NCI-H1417 (cell line): Measurements from ENCODE around the gene LRRC59.

Source experiments
- DNase-seq, 3 experiments: peaks; one replicate each; lab custom pipeline; 2025; lab: John Stamatoyannopoulos, UW

Gene LRRC59

DNA sequence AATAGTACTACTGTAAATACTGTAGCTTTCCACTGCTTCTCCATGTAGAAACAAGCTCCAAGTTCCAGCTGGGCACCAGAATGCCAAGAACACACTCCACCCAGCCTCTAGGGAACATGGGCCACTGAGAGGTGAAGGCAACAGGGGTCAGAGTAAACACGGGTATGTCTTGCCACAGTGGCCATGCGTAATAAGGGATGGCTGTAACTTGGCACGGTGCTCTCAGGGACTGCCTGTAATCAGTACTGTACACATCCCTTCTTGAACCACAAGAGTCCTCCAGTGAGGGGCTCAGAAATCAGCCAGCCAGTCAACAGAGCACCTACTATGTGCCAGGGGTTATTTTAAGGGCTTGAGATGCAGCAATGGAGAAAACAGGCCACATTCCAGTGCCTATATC, 10.8 kb downstream of the LRRC59 start:
- DNase-seq: no peak

DNA sequence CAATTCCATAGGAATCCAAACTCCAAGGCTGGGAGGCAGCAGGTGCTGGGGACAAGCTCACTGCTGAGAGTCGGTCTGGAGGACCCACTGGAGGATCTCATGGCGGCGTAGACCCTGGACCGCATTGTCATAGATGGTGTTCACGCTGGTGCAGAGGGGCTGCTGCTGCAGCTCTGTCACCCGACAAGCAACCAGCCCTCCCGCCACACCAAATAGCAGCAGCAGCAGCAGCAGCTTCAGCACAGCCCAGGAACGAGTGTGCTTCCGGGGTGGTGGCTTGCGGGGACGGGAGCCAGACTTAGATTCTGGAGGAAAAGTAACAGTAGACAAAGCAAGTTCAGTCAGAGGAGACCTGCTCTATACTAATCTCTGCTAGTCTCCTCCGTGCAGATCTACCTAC, 14.4 kb downstream of the LRRC59 start:
- DNase-seq: no peak

DNA sequence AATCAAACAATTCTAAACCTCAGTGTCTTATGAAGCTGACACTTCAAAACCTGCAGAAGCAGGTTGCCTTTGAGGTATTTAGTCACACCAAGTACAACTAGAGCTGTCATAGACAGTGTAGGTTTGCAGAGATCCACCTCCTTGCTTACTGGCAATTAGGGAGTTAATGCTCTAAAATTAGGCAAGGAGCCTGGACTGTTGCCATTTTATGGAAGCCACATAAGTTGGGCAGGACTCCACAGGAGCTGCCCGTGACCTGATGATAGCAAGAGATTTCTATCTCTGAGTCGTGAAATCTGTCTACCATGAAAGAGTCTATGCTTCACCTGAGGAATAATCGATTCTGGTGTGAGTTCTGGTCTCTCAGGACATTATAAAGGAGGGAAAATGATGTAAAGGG, 15.4 kb downstream of the LRRC59 start:
- DNase-seq: peak in 1 of 3 experiments; percentile 39

DNA sequence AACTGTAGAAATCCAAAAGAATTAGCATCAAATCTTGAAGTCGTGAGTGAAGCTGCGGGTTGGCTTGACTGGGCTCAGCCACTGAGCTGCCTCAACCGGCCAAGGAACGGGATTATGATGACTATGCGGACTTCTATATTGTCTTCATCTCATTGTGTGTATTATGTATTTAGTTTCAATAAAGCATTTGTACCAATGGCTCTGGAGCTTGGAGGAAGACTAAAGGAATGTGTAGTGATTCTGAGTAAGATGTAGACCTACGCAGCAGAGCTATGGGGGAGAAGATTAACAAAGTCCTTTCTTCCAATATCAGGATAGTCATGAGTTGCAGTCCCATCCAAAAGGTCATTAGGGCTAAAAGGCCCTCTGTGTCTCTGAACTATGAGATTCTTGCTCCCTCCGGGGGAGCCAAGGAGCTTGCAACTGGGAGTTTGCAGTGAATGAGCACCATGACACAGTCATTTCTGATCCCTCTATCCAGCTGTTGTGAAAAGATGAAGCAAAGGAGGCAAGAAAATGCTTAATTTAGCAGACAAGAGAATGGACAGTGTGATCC, 16.0 kb downstream of the LRRC59 start:
- DNase-seq: no peak

DNA sequence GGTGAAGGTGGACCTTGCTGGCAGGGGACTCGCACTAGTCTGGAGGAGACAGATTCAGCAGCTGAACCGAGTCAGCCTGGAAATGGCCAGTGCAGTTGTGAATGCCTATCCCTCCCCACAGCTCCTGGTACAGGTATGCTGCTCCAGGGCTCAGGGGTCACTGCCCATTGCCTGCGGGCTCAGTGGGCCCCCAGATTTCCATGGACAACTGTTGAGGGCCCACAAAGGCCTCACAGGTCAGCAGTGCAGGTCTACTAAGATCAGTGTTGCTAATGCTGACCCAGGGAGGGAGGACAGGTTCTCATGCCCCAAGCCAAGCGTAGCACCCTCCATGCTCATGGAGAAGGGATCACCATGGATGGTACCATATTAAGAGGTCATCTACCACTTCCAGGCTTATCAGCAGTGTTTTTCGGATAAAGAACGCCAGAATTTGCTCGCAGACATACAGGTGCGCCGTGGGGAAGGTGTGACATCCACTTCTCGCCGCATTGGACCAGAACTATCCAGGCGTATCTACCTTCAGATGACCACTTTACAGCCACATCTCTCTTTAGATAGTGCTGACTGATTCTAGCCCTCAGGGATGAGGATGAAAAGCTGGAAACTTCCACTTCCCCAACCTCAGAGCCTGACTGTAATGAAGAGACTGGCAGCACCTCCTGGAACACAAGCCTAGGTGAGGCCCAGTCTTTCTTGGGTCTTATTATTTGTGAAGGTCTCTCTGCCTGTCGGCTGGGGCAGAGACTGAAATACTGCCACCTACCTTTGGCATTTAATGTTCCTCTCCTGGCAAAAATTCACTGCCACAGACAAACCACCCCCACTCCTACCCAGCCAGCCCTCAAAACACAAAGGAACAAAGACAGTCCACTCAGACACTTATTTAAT, 16.7 kb downstream of the LRRC59 start:
- DNase-seq: no peak

DNA sequence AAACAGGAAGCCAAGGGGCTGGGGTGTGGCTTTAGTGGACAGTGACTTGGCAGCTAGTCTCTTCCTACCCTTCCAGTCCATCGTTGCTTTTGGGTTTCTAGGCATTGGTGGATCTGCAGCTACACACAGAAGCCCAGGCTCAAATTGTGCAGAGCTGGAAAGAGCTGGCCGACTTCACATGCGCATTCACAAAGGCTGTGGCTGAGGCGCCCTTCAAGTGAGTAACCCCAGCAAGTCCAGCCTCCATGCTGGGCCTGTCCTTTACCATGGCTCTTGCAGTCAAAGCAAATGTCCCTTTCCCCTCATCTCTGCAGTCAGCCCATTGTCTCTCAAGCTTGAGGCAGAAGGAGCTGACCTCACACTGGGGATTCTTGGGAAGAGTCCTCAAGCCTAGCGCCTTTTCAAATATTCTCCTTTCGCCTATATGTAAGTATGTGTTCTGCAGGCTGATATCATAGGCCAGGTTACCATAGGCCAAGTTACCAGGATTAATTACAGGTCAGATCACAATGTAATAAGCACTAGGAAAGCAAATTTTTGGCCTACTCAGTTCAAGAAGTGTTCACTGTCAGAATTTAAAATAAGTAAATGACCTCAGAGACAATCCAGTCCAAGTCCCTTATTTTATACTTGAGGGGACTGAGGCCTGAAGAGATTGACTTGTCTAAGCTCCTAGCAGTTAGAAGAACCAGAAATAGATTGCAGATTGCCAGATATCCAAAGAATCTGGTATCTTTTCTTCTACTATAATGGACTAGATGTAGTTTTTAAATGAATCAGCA, 17.8 kb downstream of the LRRC59 start:
- no peak for DNase-seq

DNA sequence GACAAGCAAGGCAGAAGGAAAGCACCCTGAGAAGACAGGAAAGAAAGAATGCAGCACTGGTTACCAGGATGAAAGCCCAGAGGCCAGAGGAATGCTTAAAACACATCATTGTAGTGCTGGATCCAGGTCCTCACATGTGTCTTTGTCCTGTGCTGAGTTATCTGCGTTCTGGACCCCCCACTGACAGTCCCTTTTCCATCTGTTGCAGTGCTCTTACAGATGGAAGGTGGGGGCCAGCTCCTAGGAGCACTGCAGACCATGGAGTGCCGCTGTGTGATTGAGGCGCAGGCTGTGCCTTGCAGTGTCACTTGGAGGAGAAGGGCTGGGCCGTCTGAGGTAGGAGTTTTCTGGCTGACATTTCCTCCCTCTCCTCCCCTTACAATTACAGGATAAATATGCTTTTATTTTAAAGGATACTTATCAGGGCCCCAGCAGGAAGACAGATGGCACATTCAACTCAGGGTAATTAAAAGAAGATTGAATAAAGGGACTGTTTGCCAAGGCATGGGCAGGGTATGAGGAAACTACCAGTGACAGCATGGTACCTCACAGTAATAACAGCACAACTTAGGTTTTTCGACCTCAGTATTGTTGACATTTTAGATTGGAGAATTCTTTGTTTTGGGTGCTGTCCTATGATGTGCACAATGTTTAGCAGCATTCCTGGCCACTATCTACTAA, 21.3 kb downstream of the LRRC59 start:
- peak in 2 of 3 experiments; percentile 49 to 73 for DNase-seq

DNA sequence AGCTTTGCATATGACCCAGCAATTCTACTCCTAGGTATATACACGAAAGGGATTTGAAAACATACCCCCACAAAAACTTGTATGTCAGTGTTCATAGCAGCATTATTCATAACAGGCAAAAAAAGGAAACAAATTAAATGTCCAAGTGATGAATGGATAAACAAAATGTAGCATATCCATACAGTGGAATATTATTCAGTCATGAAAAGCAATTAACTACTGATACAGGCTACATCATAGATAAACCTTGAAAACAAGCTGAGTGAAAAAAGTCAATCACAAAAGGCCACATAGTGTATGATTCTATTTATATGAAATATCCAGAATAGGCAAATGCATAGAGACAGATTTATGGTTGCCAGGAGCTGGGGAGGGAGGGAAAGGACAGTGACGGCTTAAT, 23.6 kb downstream of the LRRC59 start:
- no peak for DNase-seq

DNA sequence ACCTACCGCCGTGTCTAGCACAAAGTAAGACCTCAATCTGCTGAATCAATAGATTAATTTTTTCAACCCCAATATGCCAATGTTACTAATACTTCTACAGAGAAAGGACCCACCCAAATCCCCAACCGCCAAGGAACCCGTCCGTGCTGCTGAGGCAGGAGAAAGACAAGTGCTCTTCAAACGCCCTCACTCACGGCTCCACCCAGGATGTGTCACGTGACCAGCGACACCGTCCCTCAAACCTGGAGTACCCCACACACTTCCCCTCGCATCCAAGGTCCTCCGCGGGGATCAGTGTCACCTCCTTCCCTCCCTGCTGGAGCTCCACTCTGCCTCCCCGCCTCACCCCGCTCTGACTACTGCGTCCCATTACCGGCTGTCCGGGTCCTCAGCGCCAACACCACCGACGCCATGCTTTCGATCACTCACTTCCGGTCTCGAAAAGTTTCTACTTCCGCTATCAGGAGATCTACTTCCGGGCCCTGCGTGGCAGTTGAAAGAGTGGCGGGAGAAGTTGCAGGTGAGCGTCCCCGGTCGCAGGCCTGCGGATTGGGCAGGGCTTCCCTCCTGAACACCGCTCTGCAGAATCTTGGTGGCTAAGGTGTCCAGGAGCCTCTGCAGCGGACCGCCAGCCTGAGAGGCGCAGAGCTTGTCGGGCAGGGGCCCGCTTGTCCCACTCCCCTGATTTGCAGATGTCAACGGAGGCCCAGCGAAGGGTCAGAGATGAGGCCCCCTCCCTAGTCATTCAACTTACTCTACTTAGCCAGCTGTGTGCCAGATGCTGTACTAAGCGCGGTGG, 24.4 kb downstream of the LRRC59 start, which contains the start of the genes EME1 and MRPL27:
TSS of gene EME1 (plus strand) at position 472 of the 799 bp plus-strand sequence. CDS start 1,980 bp downstream, outside the sequence.
TSS of gene MRPL27 (minus strand) at position 427 of the 799 bp plus-strand sequence. CDS start at position 413, 14 bp downstream.
- peak; percentile 92 to 97 (median 97) for DNase-seq

DNA sequence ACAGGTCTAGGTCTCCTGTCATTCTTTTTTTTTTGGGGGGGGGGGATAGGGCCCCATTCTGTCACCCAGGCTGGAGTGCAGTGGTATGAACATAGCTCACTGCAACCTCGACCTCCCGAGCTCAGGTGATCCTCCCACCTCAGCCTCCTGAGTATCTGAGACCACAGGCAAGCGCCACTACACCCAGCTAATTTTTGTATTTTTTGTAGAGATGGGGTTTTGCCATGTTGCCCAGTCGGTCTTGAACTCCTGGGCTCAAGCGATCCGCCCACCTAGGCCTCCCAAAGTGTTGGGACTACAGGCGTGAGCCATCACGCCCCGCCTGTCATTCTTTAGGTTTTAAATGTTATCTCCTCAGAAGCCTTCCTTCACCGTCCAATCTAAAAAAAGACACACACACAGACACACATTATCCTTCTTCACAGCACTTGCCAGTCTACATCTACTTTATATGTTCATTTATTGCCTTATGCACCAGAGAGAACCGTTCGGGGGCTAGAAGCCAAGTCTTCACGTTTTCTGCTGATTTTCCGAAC, 25.0 kb downstream of the LRRC59 start:
- DNase-seq: no peak

DNA sequence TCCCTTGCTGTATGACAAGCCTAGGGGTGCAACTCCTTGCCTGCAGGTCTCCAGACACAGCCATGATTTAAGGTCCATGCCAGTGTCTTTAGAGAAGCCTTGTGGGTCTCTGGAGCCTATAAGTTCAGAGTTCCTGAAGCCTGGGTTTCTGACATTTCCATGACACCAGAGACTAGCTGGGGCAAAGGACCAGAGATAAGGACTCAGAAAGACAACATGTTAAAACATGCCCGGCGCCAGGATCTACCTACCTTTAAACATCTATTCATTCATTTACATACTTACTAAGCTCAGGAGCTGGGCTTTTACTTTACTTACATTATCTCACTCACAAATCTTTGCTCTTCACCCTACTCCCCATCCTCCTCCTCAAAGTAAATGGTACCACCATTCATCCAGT, 25.8 kb downstream of the LRRC59 start:
- no peak for DNase-seq

DNA sequence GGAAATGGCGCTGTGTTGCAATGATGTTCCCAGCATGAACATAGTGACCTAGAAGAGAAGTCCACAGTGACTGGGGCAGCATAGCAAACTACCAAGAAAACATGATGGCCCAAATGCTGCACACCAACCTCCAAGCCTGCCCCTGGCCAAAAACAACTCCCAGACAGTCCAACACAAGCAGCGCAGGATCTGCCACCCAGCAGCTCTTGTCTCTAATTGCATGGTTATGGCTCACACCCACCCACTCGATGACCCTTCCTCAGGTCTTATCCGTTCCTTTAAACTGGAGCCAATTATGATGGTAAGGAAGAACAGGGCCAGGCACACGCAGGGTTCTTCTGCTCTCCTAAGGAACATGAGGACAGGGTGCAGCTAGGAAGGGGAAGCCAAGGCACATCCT, 27.3 kb downstream of the LRRC59 start:
- no peak for DNase-seq

DNA sequence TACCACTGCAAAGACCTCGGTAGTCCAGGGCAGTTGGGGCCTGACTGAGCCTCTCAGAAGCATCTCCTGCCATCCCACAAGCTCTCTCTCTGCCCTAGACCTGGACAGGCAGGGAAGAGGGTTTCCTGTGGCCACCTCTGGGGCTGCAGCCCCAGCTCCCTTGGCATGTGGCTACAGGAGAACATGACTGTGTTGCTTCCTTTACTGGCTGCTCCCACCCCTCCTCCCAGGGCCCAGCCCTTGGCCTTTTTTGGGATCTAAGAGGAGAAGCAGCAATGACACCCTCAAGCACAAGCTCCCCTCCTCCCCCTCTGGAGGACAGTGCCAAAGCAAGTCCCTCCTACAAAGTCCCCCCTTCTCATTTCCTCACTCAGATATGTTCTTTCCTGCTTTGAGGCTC, 29.9 kb downstream of the LRRC59 start:
- DNase-seq: no peak

DNA sequence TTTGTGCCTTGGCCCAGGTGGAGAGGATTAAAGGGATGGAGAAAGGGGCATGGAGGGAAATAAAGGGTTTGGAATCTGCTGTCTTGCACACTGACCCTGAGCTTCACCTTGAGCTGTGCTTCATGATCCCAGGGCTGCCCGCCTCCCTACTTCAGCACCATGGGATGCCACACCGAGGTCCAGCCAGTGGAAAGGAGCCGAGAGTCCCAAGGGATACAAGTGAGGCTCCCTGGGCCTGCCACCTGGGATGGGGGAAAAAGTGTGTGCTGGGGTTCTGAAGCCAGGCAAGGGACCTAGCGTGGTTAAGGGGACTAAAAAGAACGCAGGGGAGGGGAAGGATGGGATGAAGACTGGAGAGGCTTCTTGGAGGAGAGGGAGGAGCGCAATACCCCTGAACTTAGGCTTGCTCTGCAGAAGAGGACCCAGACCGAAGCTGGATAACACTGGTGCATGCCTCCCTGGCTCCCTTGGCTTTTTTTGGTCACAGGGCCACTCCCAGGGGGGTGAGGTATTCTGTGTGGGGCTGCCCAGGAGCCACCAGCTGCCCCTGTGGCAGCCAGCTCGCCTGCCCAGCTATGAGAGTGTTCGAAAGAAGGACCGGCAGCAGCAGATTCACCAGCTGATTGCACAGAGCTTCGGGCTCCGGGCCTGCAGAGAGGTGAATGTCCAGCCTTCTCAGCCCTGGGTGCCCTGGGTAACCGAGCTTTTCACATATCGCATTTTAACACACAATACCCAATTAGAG, 31.5 kb downstream of the LRRC59 start:
- no peak for DNase-seq

DNA sequence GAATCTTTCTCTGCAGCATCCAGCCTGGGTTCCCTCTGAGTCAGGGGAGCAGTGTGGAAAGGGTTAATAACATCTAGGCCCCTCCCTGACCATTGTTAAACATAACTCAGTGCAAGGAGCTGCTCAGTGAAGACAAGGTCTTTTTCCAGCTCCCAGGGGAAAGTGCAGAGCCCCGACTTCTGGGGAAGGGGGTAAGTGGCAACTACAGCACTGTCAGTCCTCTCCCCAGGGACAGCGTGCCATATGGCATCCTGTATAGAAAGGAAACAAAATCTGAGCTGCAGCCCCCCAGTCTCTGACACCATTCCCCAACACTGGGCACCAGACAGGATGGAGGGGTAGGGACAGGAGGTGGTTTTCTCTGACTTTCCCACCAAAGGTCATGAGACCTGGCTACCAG, 32.2 kb downstream of the LRRC59 start:
- no peak for DNase-seq

DNA sequence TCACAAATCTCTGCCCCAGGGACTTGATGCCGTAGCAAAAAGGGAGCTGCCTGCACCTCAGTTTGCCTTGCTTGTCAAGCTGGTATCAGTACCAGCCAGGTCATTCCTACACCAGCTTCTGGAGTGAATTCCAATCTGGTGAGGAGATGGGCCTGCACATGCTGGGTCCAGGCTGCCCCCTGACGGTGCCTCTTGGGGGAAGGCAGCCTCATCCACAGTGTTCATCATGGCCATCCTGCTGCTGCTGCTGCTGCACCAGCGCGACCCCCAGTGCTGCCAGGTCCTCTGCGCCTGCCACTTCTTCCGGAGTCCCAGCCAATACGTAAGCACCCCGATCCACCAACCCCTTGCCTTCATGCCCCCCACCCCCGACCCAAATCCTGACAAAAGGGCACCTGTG, 32.6 kb downstream of the LRRC59 start:
- DNase-seq: no peak

DNA sequence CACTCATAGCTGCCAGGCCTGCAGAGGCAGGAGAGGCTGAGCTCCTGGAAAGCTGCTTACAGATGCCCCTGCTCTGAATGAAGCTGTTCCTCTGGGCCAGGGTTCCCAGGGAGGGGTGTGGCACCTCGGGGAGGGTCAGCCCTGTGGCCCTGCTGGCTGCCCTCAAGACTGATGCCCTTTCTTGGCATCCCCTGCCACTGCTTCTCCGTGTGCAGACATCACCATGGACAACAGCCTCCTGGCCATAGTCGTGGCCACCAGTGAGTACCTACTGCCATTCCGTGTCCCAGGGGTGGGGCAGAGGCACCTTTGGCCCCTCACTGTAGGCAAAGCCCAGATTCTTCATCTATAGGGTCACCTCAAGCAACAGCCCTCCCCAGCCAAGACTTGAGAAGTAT, 33.3 kb downstream of the LRRC59 start:
- no peak for DNase-seq

DNA sequence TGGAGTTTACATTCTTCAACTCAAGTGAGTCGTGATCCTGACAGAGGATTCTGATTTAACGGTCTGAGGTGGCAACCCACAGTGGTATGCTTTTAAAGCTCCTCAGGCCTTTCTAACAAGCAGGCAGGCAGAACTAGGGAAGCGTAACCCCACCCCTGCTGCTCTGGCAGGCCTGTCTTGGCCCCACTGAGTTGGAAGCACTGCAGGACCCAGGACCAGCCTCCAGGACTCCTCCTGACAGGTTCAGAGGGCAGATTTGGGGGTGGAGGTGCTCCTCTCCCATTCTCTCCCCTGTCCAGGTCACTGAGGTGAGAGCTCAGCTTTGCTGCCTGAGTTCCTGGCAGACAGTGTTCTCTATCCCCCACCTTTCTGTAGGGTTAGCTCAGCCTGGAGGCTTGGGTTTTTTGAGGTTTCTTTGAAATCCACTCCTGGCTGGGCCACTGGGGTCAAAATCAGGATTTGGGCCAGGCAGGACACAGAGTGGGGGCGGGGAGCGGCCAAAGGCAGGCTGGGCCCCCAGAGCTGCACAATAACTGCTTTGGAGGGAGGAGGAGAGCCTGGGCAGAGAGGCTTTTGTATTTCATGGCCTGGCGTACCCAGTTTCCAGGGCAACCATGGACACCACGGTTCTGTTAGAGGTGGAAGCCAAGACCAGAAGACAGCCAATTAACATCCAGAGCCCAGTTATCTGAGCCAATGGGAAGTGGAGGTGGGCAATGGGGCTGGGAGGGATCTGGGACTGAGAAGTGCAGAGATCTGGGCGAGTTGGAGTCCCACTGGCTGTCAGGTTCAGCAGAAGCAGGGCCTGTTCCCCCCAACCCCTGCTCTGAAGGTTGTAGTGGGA, 33.9 kb downstream of the LRRC59 start:
- DNase-seq: peak in 2 of 3 experiments; percentile 21 to 39

DNA sequence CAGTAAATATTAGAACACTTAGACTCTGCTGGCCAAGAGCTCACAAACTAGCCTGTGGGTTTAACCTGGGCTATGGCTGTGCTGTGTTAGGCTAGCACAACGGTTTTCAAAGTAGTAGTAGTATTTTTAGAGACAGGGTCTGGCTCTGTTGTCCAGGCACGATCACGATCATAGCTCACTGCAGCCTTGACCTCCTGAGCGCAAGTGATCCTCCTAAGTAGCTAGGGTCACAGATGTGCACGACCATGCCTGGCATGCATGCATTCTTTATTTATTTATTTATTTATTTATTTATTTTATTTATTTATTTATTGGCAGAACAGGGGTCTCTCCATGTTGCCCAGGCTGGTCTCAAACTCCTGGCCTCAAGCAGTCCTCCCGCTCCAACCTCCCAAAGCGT, 34.7 kb downstream of the LRRC59 start:
- no peak for DNase-seq
